ENCODE results near the gene SECISBP2.

SECISBP2 gene

GRCh38 chr9:89319015-89319905 is 960 bp downstream of the SECISBP2 start:
- Histone ChIP-seq H3K27me3 (no peaks in the 10 kb centered on the region), H3K36me3 (peaks cover 7% of the 10 kb centered on the region), H3K9me3 (no peaks in the 10 kb centered on the region), H3K4me1 (ENCODE audit: control insufficient read depth in 1 of 2, insufficient read depth in 1 of 2, low read depth in 1 of 2, low read length in 1 of 2) (peaks cover 28% of the 10 kb centered on the region in 2 experiments), H3K4me3 (ENCODE audit: low read depth in 1 of 2, low read length in 1 of 2) (peak overlapping the region; percentile 73 to 84), H3K27ac (peak overlapping the region; percentile 92)
- TF ChIP-seq, protein P1, sequence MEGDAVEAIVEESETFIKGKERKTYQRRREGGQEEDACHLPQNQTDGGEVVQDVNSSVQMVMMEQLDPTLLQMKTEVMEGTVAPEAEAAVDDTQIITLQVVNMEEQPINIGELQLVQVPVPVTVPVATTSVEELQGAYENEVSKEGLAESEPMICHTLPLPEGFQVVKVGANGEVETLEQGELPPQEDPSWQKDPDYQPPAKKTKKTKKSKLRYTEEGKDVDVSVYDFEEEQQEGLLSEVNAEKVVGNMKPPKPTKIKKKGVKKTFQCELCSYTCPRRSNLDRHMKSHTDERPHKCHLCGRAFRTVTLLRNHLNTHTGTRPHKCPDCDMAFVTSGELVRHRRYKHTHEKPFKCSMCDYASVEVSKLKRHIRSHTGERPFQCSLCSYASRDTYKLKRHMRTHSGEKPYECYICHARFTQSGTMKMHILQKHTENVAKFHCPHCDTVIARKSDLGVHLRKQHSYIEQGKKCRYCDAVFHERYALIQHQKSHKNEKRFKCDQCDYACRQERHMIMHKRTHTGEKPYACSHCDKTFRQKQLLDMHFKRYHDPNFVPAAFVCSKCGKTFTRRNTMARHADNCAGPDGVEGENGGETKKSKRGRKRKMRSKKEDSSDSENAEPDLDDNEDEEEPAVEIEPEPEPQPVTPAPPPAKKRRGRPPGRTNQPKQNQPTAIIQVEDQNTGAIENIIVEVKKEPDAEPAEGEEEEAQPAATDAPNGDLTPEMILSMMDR (IDR thresholded peaks at IDR 0.05), result no peak

GRCh38 chr9:89323390-89323789 is 5.1 kb downstream of the SECISBP2 start:
- no peak overlapping the region for H3K4me3 ChIP-seq (ENCODE audit: low read depth in 1 of 2, low read length in 1 of 2)
- H3K9me3 ChIP-seq, result no peaks in the 10 kb centered on the region
- H3K27me3 ChIP-seq, result no peaks in the 10 kb centered on the region
- peaks cover 32% of the 10 kb centered on the region for H3K36me3 ChIP-seq
- no peak overlapping the region for H3K27ac ChIP-seq
- TF ChIP-seq, protein P1 (IDR thresholded peaks at IDR 0.05), result no peak
- peaks cover 12 to 14% of the 10 kb centered on the region in 2 experiments for H3K4me1 ChIP-seq (ENCODE audit: control insufficient read depth in 1 of 2, insufficient read depth in 1 of 2, low read depth in 1 of 2, low read length in 1 of 2)

GRCh38 chr9:89325733-89326132 is 7.4 kb downstream of the SECISBP2 start:
- Histone ChIP-seq H3K4me1 (ENCODE audit: control insufficient read depth in 1 of 2, insufficient read depth in 1 of 2, low read depth in 1 of 2, low read length in 1 of 2) (no peaks in the 10 kb centered on the region), H3K4me3 (ENCODE audit: low read depth in 1 of 2, low read length in 1 of 2) (no peak overlapping the region), H3K27ac (no peak overlapping the region), H3K27me3 (no peaks in the 10 kb centered on the region), H3K9me3 (no peaks in the 10 kb centered on the region), H3K36me3 (peaks cover 56% of the 10 kb centered on the region)
- TF ChIP-seq, protein P1 (IDR thresholded peaks at IDR 0.05), result no peak

DNA sequence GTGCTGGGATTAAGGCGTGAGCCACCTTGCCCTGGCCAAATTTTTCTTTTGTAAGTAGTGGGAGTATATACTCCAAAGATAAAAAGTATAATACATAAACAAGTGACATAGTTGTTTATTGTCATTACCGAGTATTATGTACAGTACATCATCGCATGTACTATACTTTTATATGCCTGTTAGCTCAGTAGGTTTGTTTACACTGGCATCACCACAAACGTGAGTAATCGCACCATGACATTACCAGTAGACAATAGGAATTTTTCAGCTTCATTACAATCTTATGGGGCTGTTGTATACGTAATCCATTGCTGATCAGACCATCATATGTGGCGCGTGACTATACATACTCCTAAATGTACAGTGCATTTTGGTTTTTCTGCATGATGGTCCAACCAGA is 9.8 kb downstream of the SECISBP2 start:
- no peak overlapping the region for H3K4me3 ChIP-seq (ENCODE audit: low read depth in 1 of 2, low read length in 1 of 2)
- TF ChIP-seq, protein P1 (IDR thresholded peaks at IDR 0.05), result no peak
- no peaks in the 10 kb centered on the region for H3K4me1 ChIP-seq (ENCODE audit: control insufficient read depth in 1 of 2, insufficient read depth in 1 of 2, low read depth in 1 of 2, low read length in 1 of 2)
- peaks cover 72% of the 10 kb centered on the region for H3K36me3 ChIP-seq
- H3K9me3 ChIP-seq, result no peaks in the 10 kb centered on the region
- no peaks in the 10 kb centered on the region for H3K27me3 ChIP-seq
- H3K27ac ChIP-seq, result no peak overlapping the region

- H3K27me3 ChIP-seq, result no peaks in the 10 kb centered on the region
- no peaks in the 10 kb centered on the region for H3K4me1 ChIP-seq (ENCODE audit: control insufficient read depth in 1 of 2, insufficient read depth in 1 of 2, low read depth in 1 of 2, low read length in 1 of 2)
- no peak overlapping the region for H3K27ac ChIP-seq
- no peak overlapping the region for H3K4me3 ChIP-seq (ENCODE audit: low read depth in 1 of 2, low read length in 1 of 2)
- TF ChIP-seq, protein P1 (IDR thresholded peaks at IDR 0.05), result no peak
- H3K9me3 ChIP-seq, result no peaks in the 10 kb centered on the region
- H3K36me3 ChIP-seq, result peaks cover 91% of the 10 kb centered on the region
These were observed 11.6 kb downstream of the SECISBP2 start for GRCh38 chr9:89329917-89330316.
